Fibroblast of villous mesenchyme (primary cell): ENCODE data around the gene DAGLA. TPM values are rescaled to one million over a fixed set of nuclear protein-coding genes. Genes with fewer than 3 reads are reported as not detected.

Source experiments
- DNase-seq: peaks from one replicate; pipeline ENCODE4 v3.0.0-alpha.2; 2010; ENCODE audit warnings: low read depth
- H3K4me3 ChIP-seq: 2 replicates; pipeline ENCODE4 v1.5.1; 2011; ENCODE audit warnings: low read depth, mild to moderate bottlenecking, low read length
- total RNA-seq: library from RNA; depleted of rRNA; stranded (reverse); fragments of >200 nt; gene quantifications from 2 replicates; pipeline ENCODE4 v1.2.3, GENCODE V29; 2012
- TF ChIP-seq, protein P1 (sequence below): IDR thresholded peaks from 2 replicates; pipeline ENCODE4 v1.5.1; 2012; ENCODE audit warnings: low read depth, mild to moderate bottlenecking, low read length; ENCODE audit not compliant: insufficient read depth

Gene DAGLA
- total RNA-seq, 1 donor = 2.2 TPM

DNA sequence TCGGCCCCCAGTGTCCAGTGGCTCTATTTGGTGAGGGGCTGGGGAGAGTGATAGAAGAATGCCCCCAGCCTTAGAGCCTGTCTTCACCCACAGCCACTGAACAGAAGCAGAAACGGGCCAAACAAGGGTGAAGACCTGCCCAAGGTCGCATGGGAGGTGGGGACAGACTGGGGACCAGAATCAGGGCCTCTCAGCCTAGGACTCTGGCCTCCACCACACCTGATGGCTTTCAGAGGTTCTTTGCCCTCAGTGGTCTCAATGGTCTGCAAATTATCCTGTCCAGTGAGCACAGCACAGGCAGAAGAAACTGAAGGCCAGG, 67.7 kb downstream of the DAGLA start:
- TF ChIP-seq, protein P1, sequence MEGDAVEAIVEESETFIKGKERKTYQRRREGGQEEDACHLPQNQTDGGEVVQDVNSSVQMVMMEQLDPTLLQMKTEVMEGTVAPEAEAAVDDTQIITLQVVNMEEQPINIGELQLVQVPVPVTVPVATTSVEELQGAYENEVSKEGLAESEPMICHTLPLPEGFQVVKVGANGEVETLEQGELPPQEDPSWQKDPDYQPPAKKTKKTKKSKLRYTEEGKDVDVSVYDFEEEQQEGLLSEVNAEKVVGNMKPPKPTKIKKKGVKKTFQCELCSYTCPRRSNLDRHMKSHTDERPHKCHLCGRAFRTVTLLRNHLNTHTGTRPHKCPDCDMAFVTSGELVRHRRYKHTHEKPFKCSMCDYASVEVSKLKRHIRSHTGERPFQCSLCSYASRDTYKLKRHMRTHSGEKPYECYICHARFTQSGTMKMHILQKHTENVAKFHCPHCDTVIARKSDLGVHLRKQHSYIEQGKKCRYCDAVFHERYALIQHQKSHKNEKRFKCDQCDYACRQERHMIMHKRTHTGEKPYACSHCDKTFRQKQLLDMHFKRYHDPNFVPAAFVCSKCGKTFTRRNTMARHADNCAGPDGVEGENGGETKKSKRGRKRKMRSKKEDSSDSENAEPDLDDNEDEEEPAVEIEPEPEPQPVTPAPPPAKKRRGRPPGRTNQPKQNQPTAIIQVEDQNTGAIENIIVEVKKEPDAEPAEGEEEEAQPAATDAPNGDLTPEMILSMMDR = no peak
- DNase-seq = no peak
- H3K4me3 ChIP-seq = no peak overlapping the region

DNA sequence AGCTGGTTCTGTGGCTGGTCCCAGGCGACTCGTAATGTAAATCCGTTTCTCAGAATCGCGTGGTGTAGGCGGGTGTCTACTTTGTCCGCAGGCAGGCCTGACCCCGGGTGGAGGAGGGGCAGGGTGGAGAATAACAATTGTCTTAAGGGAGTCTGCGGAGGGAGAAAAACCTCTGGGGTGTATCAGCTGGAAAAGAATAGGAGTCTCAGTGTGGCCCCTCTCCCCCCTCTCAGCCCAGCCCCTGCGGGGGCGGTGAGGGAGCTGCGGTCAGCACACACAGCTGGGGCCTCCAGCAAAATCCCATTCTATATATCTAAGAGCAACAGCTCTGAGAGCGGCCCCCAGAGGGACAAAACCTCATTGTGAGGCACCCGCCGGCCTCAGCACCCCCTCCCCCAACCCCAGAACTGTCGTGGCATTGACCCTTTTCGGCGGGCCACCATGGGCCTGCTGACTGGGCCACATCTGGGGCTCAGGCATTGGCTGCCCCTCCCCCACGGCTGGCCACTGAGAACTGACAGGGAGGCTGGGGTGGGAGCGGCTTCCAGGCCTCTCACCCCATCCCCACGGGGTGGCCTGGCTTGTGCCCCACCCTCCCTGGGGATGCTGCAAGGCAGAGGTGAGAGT, 69.5 kb downstream of the DAGLA start:
- TF ChIP-seq, protein P1 = no peak
- no peak for DNase-seq
- no peak overlapping the region for H3K4me3 ChIP-seq

DNA sequence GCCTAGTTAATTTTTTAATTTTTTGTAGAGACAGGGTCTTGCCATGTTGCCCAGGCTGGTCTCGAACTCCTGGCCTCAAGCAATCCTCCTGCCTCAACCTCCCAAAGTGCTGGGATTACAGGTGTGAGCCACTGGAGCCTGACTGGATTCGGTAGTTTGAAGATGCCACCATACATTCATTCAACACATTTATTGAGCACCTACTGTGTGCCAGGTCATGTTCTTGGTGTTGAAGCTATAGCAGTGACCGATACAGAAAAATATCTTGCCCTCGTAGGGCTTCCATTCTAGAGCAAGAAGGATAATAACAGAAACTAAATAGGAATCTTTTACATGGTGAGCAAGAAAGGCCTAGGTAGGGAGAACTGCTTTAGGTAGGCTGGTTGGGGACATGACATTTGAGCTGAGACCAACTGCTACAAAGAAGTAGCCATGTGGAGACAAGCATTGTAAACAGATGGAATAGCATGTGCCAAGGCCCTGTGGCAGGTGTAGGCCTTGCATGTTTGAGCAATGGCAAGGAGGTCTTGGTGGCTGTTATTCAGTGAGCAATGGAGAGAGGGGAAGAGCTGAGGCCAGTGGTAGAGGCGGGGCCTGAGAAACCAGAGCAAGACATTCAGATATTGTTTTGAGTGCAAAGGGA, 70.6 kb downstream of the DAGLA start:
- TF ChIP-seq, protein P1 = no peak
- no peak for DNase-seq
- H3K4me3 ChIP-seq = no peak overlapping the region

DNA sequence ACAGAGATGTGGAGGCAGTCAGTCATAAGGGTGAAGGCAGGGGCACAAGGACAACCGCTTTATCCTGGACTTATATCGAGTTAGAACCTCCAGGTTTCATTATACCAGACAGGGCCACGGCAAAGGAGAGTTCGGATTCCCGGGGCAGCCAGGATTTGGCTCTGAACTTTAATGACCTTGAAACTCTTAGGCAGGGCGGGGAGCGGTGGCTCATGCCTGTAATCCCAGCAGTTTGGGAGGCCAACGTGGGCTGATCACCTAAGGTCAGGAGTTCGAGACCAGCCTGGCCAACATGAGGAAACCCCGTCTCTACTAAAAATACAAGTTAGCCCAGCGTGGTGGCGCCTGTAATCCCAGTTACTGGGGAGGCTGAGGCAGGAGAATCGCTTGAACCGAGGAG, 71.2 kb downstream of the DAGLA start:
- no peak for DNase-seq
- no peak overlapping the region for H3K4me3 ChIP-seq
- TF ChIP-seq, protein P1 = no peak

DNA sequence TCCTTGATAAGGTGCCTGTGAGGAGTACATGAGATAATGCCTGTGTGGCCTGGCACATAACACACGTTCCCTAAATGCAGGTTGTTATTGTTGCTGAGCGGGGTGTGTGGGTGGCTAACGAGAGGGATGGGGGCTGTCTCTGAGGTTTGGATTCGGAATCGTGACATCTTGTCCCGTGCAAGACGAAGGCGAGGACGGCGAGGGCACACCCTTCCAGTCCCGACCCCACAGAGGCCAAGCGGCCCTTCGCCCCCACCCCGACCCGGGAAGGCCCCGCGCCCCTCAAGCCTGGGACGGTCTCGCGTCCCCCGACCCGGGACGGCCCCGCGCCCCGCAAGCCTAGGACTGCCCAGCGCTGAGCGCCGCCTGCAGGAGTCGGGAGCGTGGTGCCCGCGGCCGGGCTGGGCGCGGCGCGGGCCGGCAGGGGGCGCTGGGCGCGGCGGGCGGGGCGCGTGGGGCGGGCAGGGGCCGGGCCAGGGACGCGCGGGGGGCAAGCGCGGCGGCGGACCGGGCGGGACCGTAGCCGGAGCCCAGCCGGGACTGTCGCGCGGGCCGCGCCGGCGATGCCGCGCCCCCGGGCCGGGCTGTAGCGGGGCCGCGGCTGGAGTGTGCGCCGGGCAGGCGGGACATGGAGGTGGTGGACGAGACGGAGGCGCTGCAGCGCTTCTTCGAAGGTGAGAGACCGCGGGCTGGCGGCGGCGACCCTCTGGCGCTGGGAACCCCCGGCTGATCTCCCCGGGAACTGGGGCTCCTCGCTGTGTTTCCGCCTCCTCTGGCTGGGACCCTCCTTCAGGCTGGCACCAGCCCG, 72.1 kb downstream of the DAGLA start, which contains the start of gene MYRF:
TSS of gene MYRF (plus strand) at position 520 of the 808 bp plus-strand sequence. CDS start at position 629, 109 bp downstream.
- TF ChIP-seq, protein P1 = peak; percentile 52
- peak; percentile 43 for DNase-seq
- peak within 1 kb of the TSS; percentile 78 for H3K4me3 ChIP-seq

DNA sequence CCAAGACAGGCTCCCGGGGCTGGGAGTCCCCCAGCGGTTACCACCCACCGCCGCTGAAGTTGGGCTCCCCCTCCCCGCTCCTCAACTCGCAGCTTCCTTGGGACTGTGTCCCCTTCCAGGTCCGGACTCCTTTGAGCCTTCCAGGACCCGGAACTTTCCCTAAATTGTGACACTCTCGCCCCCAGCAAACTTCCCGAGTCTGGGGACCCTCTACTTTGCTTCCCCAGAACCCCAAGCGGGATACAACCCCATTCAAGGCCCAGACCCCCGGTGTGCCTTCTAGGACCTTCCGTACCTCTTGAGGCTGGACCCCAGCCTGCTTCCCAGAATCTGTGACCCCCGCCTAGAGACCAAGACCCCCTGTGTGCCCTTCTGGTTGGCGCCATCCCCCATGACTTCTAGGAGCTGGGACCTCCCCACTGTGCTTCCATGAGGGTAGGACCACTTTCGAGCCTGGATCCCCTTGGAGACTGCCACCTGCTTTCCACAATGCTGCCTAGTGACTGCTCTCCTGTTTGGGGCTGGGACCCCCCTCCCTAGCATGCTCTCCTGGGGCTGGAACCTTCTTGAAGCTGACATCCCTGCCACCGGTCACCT, 72.8 kb downstream of the DAGLA start:
- no peak for DNase-seq
- H3K4me3 ChIP-seq = peak overlapping the region; percentile 78
- TF ChIP-seq, protein P1 = no peak
